Measurements from ENCODE around the gene PPP1R18. TPM values are rescaled to one million over a fixed set of nuclear protein-coding genes. Genes with fewer than 3 reads are reported as not detected.

The PPP1R18 gene
- total and polyA plus RNA-seq, 9 of the 15 experiments (the other 6 are each of a cell fraction or from before 2014, with no cell fraction given) = 12.0 to 99.2 (median 42.6) TPM

GRCh38 chr6:30647242-30648116, 39.0 kb downstream of the PPP1R18 start (continued):
- TF ChIP-seq, protein P1, sequence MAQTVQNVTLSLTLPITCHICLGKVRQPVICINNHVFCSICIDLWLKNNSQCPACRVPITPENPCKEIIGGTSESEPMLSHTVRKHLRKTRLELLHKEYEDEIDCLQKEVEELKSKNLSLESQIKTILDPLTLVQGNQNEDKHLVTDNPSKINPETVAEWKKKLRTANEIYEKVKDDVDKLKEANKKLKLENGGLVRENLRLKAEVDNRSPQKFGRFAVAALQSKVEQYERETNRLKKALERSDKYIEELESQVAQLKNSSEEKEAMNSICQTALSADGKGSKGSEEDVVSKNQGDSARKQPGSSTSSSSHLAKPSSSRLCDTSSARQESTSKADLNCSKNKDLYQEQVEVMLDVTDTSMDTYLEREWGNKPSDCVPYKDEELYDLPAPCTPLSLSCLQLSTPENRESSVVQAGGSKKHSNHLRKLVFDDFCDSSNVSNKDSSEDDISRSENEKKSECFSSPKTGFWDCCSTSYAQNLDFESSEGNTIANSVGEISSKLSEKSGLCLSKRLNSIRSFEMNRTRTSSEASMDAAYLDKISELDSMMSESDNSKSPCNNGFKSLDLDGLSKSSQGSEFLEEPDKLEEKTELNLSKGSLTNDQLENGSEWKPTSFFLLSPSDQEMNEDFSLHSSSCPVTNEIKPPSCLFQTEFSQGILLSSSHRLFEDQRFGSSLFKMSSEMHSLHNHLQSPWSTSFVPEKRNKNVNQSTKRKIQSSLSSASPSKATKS (CRISPR knock-in tag; IDR thresholded peaks at IDR 0.05) = no peak
- TF ChIP-seq, protein P2, sequence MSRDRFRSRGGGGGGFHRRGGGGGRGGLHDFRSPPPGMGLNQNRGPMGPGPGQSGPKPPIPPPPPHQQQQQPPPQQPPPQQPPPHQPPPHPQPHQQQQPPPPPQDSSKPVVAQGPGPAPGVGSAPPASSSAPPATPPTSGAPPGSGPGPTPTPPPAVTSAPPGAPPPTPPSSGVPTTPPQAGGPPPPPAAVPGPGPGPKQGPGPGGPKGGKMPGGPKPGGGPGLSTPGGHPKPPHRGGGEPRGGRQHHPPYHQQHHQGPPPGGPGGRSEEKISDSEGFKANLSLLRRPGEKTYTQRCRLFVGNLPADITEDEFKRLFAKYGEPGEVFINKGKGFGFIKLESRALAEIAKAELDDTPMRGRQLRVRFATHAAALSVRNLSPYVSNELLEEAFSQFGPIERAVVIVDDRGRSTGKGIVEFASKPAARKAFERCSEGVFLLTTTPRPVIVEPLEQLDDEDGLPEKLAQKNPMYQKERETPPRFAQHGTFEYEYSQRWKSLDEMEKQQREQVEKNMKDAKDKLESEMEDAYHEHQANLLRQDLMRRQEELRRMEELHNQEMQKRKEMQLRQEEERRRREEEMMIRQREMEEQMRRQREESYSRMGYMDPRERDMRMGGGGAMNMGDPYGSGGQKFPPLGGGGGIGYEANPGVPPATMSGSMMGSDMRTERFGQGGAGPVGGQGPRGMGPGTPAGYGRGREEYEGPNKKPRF (IDR thresholded peaks at IDR 0.05; ENCODE audit: low read depth, low read length) = no peak
- TF ChIP-seq, protein P3, sequence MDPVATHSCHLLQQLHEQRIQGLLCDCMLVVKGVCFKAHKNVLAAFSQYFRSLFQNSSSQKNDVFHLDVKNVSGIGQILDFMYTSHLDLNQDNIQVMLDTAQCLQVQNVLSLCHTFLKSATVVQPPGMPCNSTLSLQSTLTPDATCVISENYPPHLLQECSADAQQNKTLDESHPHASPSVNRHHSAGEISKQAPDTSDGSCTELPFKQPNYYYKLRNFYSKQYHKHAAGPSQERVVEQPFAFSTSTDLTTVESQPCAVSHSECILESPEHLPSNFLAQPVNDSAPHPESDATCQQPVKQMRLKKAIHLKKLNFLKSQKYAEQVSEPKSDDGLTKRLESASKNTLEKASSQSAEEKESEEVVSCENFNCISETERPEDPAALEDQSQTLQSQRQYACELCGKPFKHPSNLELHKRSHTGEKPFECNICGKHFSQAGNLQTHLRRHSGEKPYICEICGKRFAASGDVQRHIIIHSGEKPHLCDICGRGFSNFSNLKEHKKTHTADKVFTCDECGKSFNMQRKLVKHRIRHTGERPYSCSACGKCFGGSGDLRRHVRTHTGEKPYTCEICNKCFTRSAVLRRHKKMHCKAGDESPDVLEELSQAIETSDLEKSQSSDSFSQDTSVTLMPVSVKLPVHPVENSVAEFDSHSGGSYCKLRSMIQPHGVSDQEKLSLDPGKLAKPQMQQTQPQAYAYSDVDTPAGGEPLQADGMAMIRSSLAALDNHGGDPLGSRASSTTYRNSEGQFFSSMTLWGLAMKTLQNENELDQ (CRISPR knock-in tag; IDR thresholded peaks at IDR 0.05; ENCODE audit: borderline replicate concordance) = no peak; the same call in 1 of the 2 replicates
- TF ChIP-seq ZFP30 (CRISPR knock-in tag; IDR thresholded peaks at IDR 0.05; ENCODE audit: borderline replicate concordance) (no peak), ELF1 (tag; IDR thresholded peaks at IDR 0.05) (no peak), HDGF (IDR thresholded peaks at IDR 0.05) (no peak), CGGBP1 (CRISPR knock-in tag; IDR thresholded peaks at IDR 0.05) (no peak), CBX2 (IDR thresholded peaks at IDR 0.05; ENCODE audit: insufficient read depth, low read length, poor library complexity, severe bottlenecking) (no peak), HEY1 (CRISPR knock-in tag; IDR thresholded peaks at IDR 0.05; ENCODE audit: borderline replicate concordance) (no peak), ZNF830 (CRISPR knock-in tag; IDR thresholded peaks at IDR 0.05) (peak; percentile 85), RNF2 (IDR thresholded peaks at IDR 0.05) (no peak; the same call in 1 of the 2 replicates), ESRRA (IDR thresholded peaks at IDR 0.05; ENCODE audit: borderline replicate concordance, low read depth) (peak; percentile 99)
- TF ChIP-seq, protein P4, sequence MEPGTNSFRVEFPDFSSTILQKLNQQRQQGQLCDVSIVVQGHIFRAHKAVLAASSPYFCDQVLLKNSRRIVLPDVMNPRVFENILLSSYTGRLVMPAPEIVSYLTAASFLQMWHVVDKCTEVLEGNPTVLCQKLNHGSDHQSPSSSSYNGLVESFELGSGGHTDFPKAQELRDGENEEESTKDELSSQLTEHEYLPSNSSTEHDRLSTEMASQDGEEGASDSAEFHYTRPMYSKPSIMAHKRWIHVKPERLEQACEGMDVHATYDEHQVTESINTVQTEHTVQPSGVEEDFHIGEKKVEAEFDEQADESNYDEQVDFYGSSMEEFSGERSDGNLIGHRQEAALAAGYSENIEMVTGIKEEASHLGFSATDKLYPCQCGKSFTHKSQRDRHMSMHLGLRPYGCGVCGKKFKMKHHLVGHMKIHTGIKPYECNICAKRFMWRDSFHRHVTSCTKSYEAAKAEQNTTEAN (CRISPR knock-in tag; IDR thresholded peaks at IDR 0.05) = 0 out of 2 replicates have a peak, but pooled peaks have one; percentile 32
- TF ChIP-seq, protein P5, sequence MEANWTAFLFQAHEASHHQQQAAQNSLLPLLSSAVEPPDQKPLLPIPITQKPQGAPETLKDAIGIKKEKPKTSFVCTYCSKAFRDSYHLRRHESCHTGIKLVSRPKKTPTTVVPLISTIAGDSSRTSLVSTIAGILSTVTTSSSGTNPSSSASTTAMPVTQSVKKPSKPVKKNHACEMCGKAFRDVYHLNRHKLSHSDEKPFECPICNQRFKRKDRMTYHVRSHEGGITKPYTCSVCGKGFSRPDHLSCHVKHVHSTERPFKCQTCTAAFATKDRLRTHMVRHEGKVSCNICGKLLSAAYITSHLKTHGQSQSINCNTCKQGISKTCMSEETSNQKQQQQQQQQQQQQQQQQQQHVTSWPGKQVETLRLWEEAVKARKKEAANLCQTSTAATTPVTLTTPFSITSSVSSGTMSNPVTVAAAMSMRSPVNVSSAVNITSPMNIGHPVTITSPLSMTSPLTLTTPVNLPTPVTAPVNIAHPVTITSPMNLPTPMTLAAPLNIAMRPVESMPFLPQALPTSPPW (CRISPR knock-in tag; IDR thresholded peaks at IDR 0.05) = no peak; the same call in none of the 2 replicates
